Endothelial cell of umbilical vein (primary cell): ENCODE data around the gene ECEL1. TPM values are rescaled to one million over a fixed set of nuclear protein-coding genes. Genes with fewer than 3 reads are reported as not detected.

ENCODE experiments used
- BruUV-seq: library from RNA; stranded (reverse); fragments of 400-500 nt; replicated peaks from 2 replicates; lab custom pipeline; 2021; lab: Mats Ljungman, UMichigan
- CTCF ChIA-PET: fragments of 300-600, 350-600 bp; sonication (Branson Sonifier 250); formaldehyde crosslinking; loops from one replicate; lab custom pipeline; 2021; ENCODE audit warnings: antibody characterized with exemption, inconsistent platforms; lab: Charles Lee
- POLR2A ChIA-PET: fragments of 300-600, 350-600 bp; sonication (Branson Sonifier 250); formaldehyde crosslinking; loops from one replicate; lab custom pipeline; 2021; ENCODE audit warnings: antibody characterized with exemption, inconsistent platforms; lab: Charles Lee
- DNase-seq: peaks from one replicate; pipeline ENCODE4 v3.0.0-alpha.2; 2011; ENCODE audit warnings: low read depth, low spot score
- FAIRE-seq: peaks from 2 replicates; lab custom pipeline; 2011; peaks lifted over from hg19 to GRCh38; lab: Jason Lieb, UNC
- H2AFZ ChIP-seq: 2 replicates; pipeline ENCODE4 v1.6.0; 2012; ENCODE audit warnings: low read depth, low read length, control low read depth, inconsistent platforms
- H3K27ac ChIP-seq: 2 replicates; pipeline ENCODE4 v1.5.1; 2011; ENCODE audit warnings: low read depth, mild to moderate bottlenecking, control low read depth, low read length, moderate library complexity; ENCODE audit not compliant: insufficient read depth
- H3K27me3 ChIP-seq, 2 experiments: 2 replicates each; pipeline versions ENCODE4 v1.6.0 to v1.6.1; 2011; ENCODE audit warnings: low read length in 2 of 2, mixed read lengths in 1 of 2; ENCODE audit not compliant: control insufficient read depth in 2 of 2, insufficient read depth in 2 of 2
- H3K36me3 ChIP-seq, 2 experiments: 2 replicates in 1 of 2; 3 replicates in 1 of 2; pipeline ENCODE4 v1.5.1; 2011; ENCODE audit warnings: low read length in 2 of 2, mild to moderate bottlenecking in 1 of 2, moderate library complexity in 1 of 2; ENCODE audit not compliant: control insufficient read depth in 2 of 2, insufficient read depth in 2 of 2; ENCODE audit errors: extremely low read depth in 1 of 2
- H3K4me1 ChIP-seq: 3 replicates; pipeline ENCODE4 v1.5.1; 2011; ENCODE audit warnings: mild to moderate bottlenecking, low read length; ENCODE audit not compliant: control insufficient read depth, insufficient read depth; ENCODE audit errors: extremely low read depth
- H3K4me2 ChIP-seq: 2 replicates; pipeline ENCODE4 v1.6.1; 2011; ENCODE audit warnings: low read length, control low read depth, mixed read lengths; ENCODE audit not compliant: insufficient read depth
- H3K4me3 ChIP-seq, 3 experiments: fragments of 200-600 bp in 1 of 3; sonication (generic), shearing (Covaris generic) in 1 of 3; replicated peaks in 1 of 3; 2 replicates each; pipeline ENCODE4 v1.5.1; 2011 to 2016; ENCODE audit warnings: control low read depth in 3 of 3, low read length in 3 of 3, mild to moderate bottlenecking in 2 of 3, inconsistent platforms in 1 of 3, low read depth in 1 of 3, moderate library complexity in 1 of 3; ENCODE audit not compliant: insufficient read depth in 1 of 3
- H3K79me2 ChIP-seq: 2 replicates; pipeline ENCODE4 v1.6.0; 2012; ENCODE audit warnings: low read length, inconsistent platforms; ENCODE audit not compliant: control insufficient read depth, insufficient read depth
- H3K9ac ChIP-seq: replicated peaks from 2 replicates; pipeline ENCODE3; 2011; ENCODE audit warnings: low read length, control low read depth; ENCODE audit not compliant: insufficient read depth; ENCODE audit errors: extremely low read depth
- H3K9me1 ChIP-seq: replicated peaks from 3 replicates; pipeline ENCODE4 v1.6.0; 2011; ENCODE audit warnings: mild to moderate bottlenecking, low read length; ENCODE audit not compliant: control insufficient read depth, insufficient read depth; ENCODE audit errors: extremely low read depth
- H3K9me3 ChIP-seq: replicated peaks from 2 replicates; pipeline ENCODE4 v1.5.1; 2012; ENCODE audit warnings: low read length, inconsistent platforms; ENCODE audit not compliant: control insufficient read depth, insufficient read depth
- H4K20me1 ChIP-seq: replicated peaks from 2 replicates; pipeline ENCODE3; 2011; ENCODE audit warnings: mild to moderate bottlenecking, low read length; ENCODE audit not compliant: control insufficient read depth, insufficient read depth; ENCODE audit errors: extremely low read depth
- EZH2 ChIP-seq: IDR thresholded peaks from 2 replicates; pipeline ENCODE4 v1.6.1; 2012; ENCODE audit warnings: borderline replicate concordance, low read depth, mild to moderate bottlenecking, moderate library complexity, low read length, inconsistent platforms; ENCODE audit not compliant: severe bottlenecking
- FOS ChIP-seq: IDR thresholded peaks from 2 replicates; pipeline ENCODE4 v1.6.1; 2011; ENCODE audit warnings: mild to moderate bottlenecking, low read length, moderate library complexity, borderline replicate concordance; ENCODE audit not compliant: insufficient read depth
- GATA2 ChIP-seq: IDR thresholded peaks from 2 replicates; pipeline ENCODE4 v1.7.0; 2011; ENCODE audit warnings: low read depth, mild to moderate bottlenecking, moderate library complexity, mixed read lengths, low read length; ENCODE audit not compliant: insufficient read length, insufficient read depth
- JUN ChIP-seq: IDR thresholded peaks from 2 replicates; pipeline ENCODE4 v1.6.1; 2011; ENCODE audit warnings: borderline replicate concordance, low read depth; ENCODE audit not compliant: insufficient read length, insufficient read depth
- POLR2A ChIP-seq: IDR thresholded peaks from 2 replicates; pipeline ENCODE4 v1.6.1; 2012; ENCODE audit warnings: low read depth, mild to moderate bottlenecking, control low read depth, low read length
- POLR2AphosphoS5 ChIP-seq: IDR thresholded peaks from 2 replicates; pipeline ENCODE4 v1.6.1; 2012; ENCODE audit warnings: low read depth, mild to moderate bottlenecking, control low read depth, low read length, moderate library complexity; ENCODE audit not compliant: insufficient read depth
- dilution Hi-C: fragments of 300-500 bp; cut with MboI; formaldehyde crosslinking; loops from one replicate; pipeline ENCODE4 v1.15.0; 2019; ENCODE audit warnings: low sequenced_read_pairs; ENCODE audit not compliant: extremely low pct_ligation_motif_present
- intact Hi-C: fragments of 100-400 bp; cut with micrococcal nuclease; formaldehyde crosslinking; loops from one replicate; pipeline ENCODE4 v1.10.0; 2022
- polyA plus RNA-seq, 4 experiments: library from polyadenylated mRNA; depleted of rRNA in 3 of 4; stranded (reverse) in 3 of 4; unstranded in 1 of 4; fragments of >200 nt; gene quantifications; 2 replicates each; pipeline versions ENCODE4 v1.2.1 to v1.2.3, GENCODE V29; 2011 to 2012; ENCODE audit warnings: missing spikeins in 1 of 4
- total RNA-seq: library from RNA; stranded (reverse); gene quantifications from 2 replicates; pipeline ENCODE4 v1.2.3, GENCODE V29; 2021
- TF ChIP-seq, protein P1 (sequence below), 2 donors: IDR thresholded peaks; 1 replicate in 1 of 2; 2 replicates in 1 of 2; pipeline ENCODE4 v1.5.1; 2011; ENCODE audit warnings: low read length in 2 of 2, mild to moderate bottlenecking in 2 of 2, moderate library complexity in 2 of 2, control low read depth in 1 of 2, inconsistent platforms in 1 of 2, low read depth in 1 of 2; ENCODE audit not compliant: insufficient read depth in 1 of 2; ENCODE audit errors: extremely low read depth in 1 of 2
- TF ChIP-seq, protein P2 (sequence below): IDR thresholded peaks from 2 replicates; pipeline ENCODE4 v1.6.1; 2011; ENCODE audit not compliant: insufficient read depth, insufficient read length

Gene ECEL1
- total and polyA plus RNA-seq, 2 donors (not counting 3 experiments of a cell fraction or from before 2014, with no cell fraction given), result not detected

DNA sequence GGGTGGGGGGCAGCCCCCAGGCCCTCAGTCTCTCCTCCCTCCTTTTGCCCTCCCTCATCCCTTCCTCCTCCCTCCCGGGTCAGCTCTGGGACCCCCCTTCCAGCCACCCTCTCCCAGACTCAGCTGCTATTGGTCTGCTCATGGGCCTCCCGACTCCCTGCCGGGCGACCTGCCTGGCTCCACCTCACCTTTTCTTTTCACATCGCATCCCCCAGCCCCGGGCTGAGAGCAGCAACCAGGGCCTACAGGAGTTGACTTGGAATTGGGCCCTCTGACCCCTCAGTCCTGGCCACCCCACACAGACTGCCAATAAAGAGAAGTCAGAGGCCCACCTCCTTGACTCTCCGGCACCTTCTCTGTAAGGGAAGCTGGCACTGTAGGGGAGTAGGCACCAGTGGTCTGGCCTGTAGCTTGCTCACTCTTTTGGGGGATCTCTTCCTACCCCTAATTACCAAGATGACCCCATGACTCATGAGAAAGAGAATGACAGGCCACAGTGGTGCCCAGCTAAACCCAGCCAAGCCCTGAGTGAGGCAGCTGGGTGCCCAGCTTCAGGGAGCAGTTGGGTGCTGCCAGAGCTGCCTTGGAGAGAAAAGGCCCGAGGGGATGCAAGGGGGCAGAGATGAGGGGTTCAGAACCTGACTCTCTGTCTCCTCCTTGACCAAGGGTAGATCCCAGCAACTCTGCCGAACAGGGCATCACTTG is 2.0 kb upstream of the ECEL1 start:
- Histone ChIP-seq H2AFZ (no peak overlapping the region), H4K20me1 (no peaks in the 10 kb centered on the region), H3K9ac (no peak overlapping the region), H3K79me2 (no peaks in the 10 kb centered on the region), H3K36me3 (no peaks in the 10 kb centered on the region), H3K9me1 (no peaks in the 10 kb centered on the region), H3K4me1 (no peaks in the 10 kb centered on the region), H3K4me2 (no peak overlapping the region), H3K27me3 (peaks cover 29 to 43% of the 10 kb centered on the region in 2 experiments), H3K27ac (no peak overlapping the region), H3K9me3 (no peaks in the 10 kb centered on the region), H3K4me3 (no peak overlapping the region)
- POLR2A ChIA-PET, result no interaction called here
- CTCF ChIA-PET, result interaction anchor here (1.2 kb wide), 1 partner anchor 64 kb away, joined by 4 read pairs; no protein-coding TSS in a partner anchor
- intact Hi-C loops, result no loop called here
- no peak for TF ChIP-seq EZH2
- TF ChIP-seq GATA2, result no peak
- no peak for TF ChIP-seq POLR2A
- TF ChIP-seq JUN, result no peak
- TF ChIP-seq, protein P1, sequence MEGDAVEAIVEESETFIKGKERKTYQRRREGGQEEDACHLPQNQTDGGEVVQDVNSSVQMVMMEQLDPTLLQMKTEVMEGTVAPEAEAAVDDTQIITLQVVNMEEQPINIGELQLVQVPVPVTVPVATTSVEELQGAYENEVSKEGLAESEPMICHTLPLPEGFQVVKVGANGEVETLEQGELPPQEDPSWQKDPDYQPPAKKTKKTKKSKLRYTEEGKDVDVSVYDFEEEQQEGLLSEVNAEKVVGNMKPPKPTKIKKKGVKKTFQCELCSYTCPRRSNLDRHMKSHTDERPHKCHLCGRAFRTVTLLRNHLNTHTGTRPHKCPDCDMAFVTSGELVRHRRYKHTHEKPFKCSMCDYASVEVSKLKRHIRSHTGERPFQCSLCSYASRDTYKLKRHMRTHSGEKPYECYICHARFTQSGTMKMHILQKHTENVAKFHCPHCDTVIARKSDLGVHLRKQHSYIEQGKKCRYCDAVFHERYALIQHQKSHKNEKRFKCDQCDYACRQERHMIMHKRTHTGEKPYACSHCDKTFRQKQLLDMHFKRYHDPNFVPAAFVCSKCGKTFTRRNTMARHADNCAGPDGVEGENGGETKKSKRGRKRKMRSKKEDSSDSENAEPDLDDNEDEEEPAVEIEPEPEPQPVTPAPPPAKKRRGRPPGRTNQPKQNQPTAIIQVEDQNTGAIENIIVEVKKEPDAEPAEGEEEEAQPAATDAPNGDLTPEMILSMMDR (IDR thresholded peaks at IDR 0.05; ENCODE audit: extremely low read depth in 1 of 2, insufficient read depth in 1 of 2, low read depth in 1 of 2, low read length in 2 of 2), result no peak
- TF ChIP-seq FOS, result no peak
- TF ChIP-seq POLR2AphosphoS5, result no peak
- TF ChIP-seq, protein P2, sequence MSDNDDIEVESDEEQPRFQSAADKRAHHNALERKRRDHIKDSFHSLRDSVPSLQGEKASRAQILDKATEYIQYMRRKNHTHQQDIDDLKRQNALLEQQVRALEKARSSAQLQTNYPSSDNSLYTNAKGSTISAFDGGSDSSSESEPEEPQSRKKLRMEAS, result no peak
- FAIRE-seq, result no peak
- dilution Hi-C loops, result no loop called here
- DNase-seq, result no peak
- BruUV-seq, result no TSS peak
